ENCODE data around the gene GNB1.
"Not testable (repeated sequence)": the region's sequence is repeated elsewhere in the genome, so short reads cannot be mapped to it uniquely, and the experiment has no call there.

The GNB1 gene

GRCh38 chr1:1890506-1891348 is at the start of gene GNB1:
TSS of gene GNB1 (minus strand) at chr1:1891087. CDS start at chr1:1825453, 65,634 bp downstream.
- DNase-seq (ENCODE audit: low read depth): peak; percentile 91

GRCh38 chr1:1940123-1940425 is 49.2 kb upstream of the GNB1 start:
- no peak for DNase-seq (ENCODE audit: low read depth)

GRCh38 chr1:1939296-1940122 is 48.6 kb upstream of the GNB1 start:
- no peak for DNase-seq (ENCODE audit: low read depth)

DNA sequence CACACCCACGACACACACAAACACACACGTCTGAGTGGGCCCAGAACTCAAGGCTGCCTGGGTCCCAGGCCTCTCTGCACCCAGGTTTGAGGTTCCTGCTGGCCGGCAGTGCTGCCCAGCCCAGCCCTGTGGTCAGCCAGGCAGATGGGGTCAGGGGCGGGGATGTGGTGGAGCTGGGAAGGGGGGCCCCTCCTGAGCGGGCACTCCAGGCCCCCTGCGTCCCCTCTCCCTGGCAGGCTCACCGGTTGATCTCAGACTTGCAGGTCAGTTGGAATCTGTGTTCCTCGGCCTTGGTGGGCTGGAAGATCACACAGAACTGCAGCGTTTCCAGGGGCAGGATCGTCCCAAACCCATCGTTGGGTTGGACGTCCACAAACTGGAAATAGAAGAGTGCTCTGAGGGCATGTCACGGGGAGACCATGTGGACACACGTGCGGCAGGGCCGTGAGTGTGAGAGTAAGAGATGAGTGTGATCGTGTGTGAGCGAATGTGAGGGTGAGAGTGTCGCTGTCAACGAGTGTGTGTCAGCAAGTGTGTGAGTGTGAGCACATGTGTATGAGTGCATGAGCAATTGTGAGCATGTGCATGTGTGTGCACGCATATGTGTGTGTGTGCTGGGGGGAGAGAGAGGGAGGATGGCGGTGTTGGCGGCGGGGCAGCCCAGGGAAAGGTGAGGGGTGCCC is 47.9 kb upstream of the GNB1 start:
- DNase-seq (ENCODE audit: low read depth): no peak

GRCh38 chr1:1938276-1938573 is 47.3 kb upstream of the GNB1 start:
- no peak for DNase-seq (ENCODE audit: low read depth)

DNA sequence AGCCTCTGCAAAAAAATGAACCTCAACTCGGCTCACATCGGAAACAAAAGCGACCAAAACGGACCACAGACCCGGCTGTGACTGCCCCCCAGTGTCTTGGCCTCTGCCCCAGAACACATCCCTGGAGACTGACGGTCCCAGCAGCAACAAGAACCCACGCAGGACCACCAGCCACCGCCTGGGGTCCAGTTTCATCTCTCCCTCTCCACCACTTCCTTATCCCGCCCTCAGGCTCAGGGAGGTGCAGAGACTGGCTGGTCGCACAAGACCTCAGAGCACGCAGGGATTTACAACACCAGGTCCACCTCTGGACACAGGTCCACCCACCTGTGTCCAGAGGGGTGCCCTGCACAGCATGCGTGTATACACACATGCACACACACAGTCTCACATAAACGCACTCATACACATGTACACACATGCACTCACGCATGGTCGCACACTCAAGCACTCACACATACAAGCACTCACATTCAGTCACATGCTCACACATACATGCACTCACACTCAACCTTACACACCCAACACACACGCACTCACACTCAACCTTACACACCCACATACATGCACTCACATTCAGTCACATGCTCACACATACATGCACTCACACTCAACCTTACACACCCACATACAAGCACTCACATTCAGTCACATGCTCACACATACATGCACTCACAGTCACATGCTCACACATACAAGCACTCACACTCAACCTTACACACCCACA is 46.8 kb upstream of the GNB1 start:
- DNase-seq (ENCODE audit: low read depth): no peak

- DNase-seq (ENCODE audit: low read depth): no peak
These were observed 46.2 kb upstream of the GNB1 start for GRCh38 chr1:1937061-1937460.

DNA sequence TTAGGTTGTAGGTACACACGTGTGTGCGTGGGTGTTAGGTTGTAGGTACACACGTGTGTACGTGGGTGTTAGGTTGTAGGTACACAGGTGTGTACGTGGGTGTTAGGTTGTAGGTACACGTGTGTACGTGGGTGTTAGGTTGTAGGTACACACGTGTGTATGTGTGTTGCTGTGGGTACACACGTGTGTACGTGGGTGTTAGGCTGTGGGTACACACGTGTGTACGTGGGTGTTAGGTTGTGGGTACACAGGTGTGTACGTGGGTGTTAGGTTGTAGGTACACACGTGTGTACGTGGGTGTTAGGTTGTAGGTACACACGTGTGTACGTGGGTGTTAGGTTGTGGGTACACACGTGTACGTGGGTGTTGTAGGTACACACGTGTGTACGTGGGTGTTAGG is 44.0 kb upstream of the GNB1 start:
- DNase-seq (ENCODE audit: low read depth): not testable (repeated sequence)

GRCh38 chr1:1929639-1930545 is 39.0 kb upstream of the GNB1 start:
- no peak for DNase-seq (ENCODE audit: low read depth)

DNA sequence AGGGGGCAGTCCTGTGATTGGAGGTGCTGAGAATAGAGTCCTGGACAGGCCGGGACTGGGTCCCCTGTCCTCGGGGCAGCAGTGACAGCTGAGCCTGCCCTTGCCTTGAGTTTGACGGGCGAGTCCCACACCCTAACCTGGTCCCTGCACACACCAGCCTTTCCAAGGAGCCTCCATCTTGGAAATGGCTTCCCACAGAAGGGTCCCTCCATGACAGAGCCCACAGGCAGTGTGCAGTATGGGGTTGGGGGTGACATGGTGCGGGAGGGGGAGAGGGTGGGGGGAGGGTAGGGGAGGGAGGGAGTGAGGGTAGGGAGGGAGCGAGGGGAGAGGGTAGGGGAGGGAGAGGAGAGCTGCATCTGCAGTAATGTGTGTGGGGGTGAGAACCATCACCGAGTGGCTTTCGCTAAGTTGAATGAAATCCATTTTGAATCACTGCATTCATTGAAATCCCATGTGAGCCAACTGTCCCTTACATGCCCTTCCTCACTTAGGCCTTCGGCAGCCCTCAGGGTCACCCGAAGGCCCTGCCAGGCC is 38.3 kb upstream of the GNB1 start:
- DNase-seq (ENCODE audit: low read depth): no peak

GRCh38 chr1:1928231-1929101 is 37.6 kb upstream of the GNB1 start:
- DNase-seq (ENCODE audit: low read depth): no peak

- DNase-seq (ENCODE audit: low read depth): no peak
These were observed 36.9 kb upstream of the GNB1 start for GRCh38 chr1:1927751-1928150.

DNA sequence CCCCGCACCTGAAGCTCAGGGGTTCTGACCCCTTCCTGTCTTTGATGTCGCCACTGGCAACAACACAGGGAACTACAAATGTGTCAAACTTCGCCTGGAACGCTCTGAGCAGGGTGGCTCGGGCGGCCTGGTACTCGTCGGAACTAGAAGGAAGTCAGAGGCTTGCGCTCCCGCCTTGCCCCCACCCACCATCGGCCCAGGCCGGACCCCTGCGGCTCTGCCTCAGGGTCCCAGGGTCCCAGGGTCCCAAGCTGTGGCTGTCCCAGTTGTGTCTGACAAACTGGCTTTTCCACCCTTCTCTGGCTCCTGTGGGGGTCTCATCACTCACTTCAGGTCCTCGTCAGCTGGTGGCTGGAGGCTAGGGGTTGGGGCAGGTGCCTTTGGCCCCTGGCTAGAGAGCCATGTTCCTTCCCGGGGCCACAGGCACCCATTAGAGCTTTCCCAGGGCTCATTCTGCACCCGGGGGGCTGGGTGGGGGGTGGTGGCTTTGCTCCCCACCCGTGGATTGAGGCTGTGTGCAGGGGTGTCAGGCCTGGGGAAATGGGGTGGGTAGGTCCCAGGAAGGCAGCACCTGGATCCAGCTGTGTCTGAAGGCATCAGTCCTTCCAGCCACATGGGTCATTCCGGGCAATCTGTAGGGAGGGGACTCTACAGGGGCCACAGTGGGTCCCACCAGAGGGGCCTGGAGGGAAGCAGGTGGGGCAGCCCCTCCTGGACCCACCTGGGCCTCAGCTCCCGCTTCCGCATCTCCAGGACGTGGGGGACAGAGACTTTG is 36.2 kb upstream of the GNB1 start:
- no peak for DNase-seq (ENCODE audit: low read depth)

GRCh38 chr1:1926346-1926811 is 35.5 kb upstream of the GNB1 start:
- DNase-seq (ENCODE audit: low read depth): no peak

GRCh38 chr1:1925437-1926345 is 34.8 kb upstream of the GNB1 start:
- DNase-seq (ENCODE audit: low read depth): no peak

- no peak for DNase-seq (ENCODE audit: low read depth)
These were observed 34.0 kb upstream of the GNB1 start for GRCh38 chr1:1924849-1925248.

GRCh38 chr1:1924386-1924785 is 33.5 kb upstream of the GNB1 start:
- DNase-seq (ENCODE audit: low read depth): no peak

Data from CMK (cell line).